HEK293 (cell line): ENCODE results near the gene NEURL1.

Experiments used
- FEZF1 ChIP-seq: fragments of 450-650 bp; formaldehyde crosslinking; IDR thresholded peaks from 2 replicates; pipeline ENCODE4 v1.5.1; 2016; ENCODE audit warnings: missing biosample characterization, missing genetic modification characterization
- GLI2 ChIP-seq: fragments of 450-650 bp; formaldehyde crosslinking; IDR thresholded peaks from 2 replicates; pipeline ENCODE4; 2017; ENCODE audit warnings: missing biosample characterization, missing genetic modification characterization, low read depth, borderline replicate concordance
- HIC1 ChIP-seq: fragments of 450-650 bp; formaldehyde crosslinking; IDR thresholded peaks from 2 replicates; pipeline ENCODE4 v1.5.1; 2016; ENCODE audit warnings: missing biosample characterization, missing genetic modification characterization
- OVOL3 ChIP-seq: fragments of 450-650 bp; formaldehyde crosslinking; IDR thresholded peaks from 2 replicates; pipeline ENCODE4 v1.5.1; 2016; ENCODE audit warnings: missing biosample characterization, missing genetic modification characterization
- PRDM10 ChIP-seq: fragments of 450-650 bp; formaldehyde crosslinking; IDR thresholded peaks from 2 replicates; pipeline ENCODE4 v1.5.1; 2016; ENCODE audit warnings: missing biosample characterization, missing genetic modification characterization
- REPIN1 ChIP-seq: fragments of 450-650 bp; formaldehyde crosslinking; IDR thresholded peaks from 2 replicates; pipeline ENCODE4 v1.5.1; 2017; ENCODE audit warnings: missing biosample characterization, missing genetic modification characterization, low read depth
- SALL2 ChIP-seq: fragments of 450-650 bp; formaldehyde crosslinking; IDR thresholded peaks from 2 replicates; pipeline ENCODE4 v1.5.0; 2017; ENCODE audit warnings: missing biosample characterization, mild to moderate bottlenecking, missing genetic modification characterization, borderline replicate concordance
- SP7 ChIP-seq: fragments of 450-650 bp; formaldehyde crosslinking; IDR thresholded peaks from 2 replicates; pipeline ENCODE4 v1.5.1; 2016; ENCODE audit warnings: missing biosample characterization, missing genetic modification characterization
- ZBTB10 ChIP-seq: fragments of 450-650 bp; formaldehyde crosslinking; IDR thresholded peaks from 2 replicates; pipeline ENCODE4 v1.5.1; 2016; ENCODE audit warnings: missing biosample characterization, missing genetic modification characterization
- ZFHX2 ChIP-seq: fragments of 450-650 bp; formaldehyde crosslinking; conservative IDR thresholded peaks from 2 replicates; pipeline ENCODE4 v1.5.1; 2016; ENCODE audit warnings: missing biosample characterization, missing genetic modification characterization
- ZNF157 ChIP-seq: fragments of 450-650 bp; formaldehyde crosslinking; IDR thresholded peaks from 2 replicates; pipeline ENCODE4 v1.5.1; 2016; ENCODE audit warnings: missing biosample characterization, missing genetic modification characterization
- ZNF16 ChIP-seq: fragments of 450-650 bp; formaldehyde crosslinking; IDR thresholded peaks from 2 replicates; pipeline ENCODE4 v1.5.1; 2016; ENCODE audit warnings: low read depth, missing biosample characterization, missing genetic modification characterization
- ZNF169 ChIP-seq: fragments of 450-650 bp; formaldehyde crosslinking; IDR thresholded peaks from 2 replicates; pipeline ENCODE4 v1.5.1; 2016; ENCODE audit warnings: missing biosample characterization, missing genetic modification characterization
- ZNF174 ChIP-seq: fragments of 450-650 bp; formaldehyde crosslinking; IDR thresholded peaks from 2 replicates; pipeline ENCODE4 v1.5.0; 2017; ENCODE audit warnings: missing biosample characterization, mild to moderate bottlenecking, missing genetic modification characterization
- ZNF211 ChIP-seq: fragments of 450-650 bp; formaldehyde crosslinking; IDR thresholded peaks from 2 replicates; pipeline ENCODE4 v1.5.1; 2016; ENCODE audit warnings: low read depth, missing biosample characterization, missing genetic modification characterization
- ZNF23 ChIP-seq: fragments of 450-650 bp; formaldehyde crosslinking; IDR thresholded peaks from 2 replicates; pipeline ENCODE4 v1.5.1; 2016; ENCODE audit warnings: missing biosample characterization, missing genetic modification characterization, borderline replicate concordance
- ZNF302 ChIP-seq: fragments of 450-650 bp; formaldehyde crosslinking; IDR thresholded peaks from 2 replicates; pipeline ENCODE4 v1.5.1; 2016; ENCODE audit warnings: missing biosample characterization, missing genetic modification characterization, low read depth
- ZNF354C ChIP-seq: fragments of 450-650 bp; formaldehyde crosslinking; IDR thresholded peaks from 2 replicates; pipeline ENCODE4 v1.5.1; 2016; ENCODE audit warnings: missing biosample characterization, missing genetic modification characterization, low read depth, borderline replicate concordance
- ZNF394 ChIP-seq: fragments of 450-650 bp; formaldehyde crosslinking; IDR thresholded peaks from 2 replicates; pipeline ENCODE4 v1.5.1; 2016; ENCODE audit warnings: missing biosample characterization, missing genetic modification characterization, mild to moderate bottlenecking, moderate library complexity, borderline replicate concordance
- ZNF404 ChIP-seq: fragments of 450-650 bp; formaldehyde crosslinking; IDR thresholded peaks from 2 replicates; pipeline ENCODE4 v1.5.1; 2017; ENCODE audit warnings: missing biosample characterization, missing genetic modification characterization
- ZNF449 ChIP-seq: fragments of 450-650 bp; formaldehyde crosslinking; IDR thresholded peaks from 2 replicates; pipeline ENCODE4 v1.5.1; 2017; ENCODE audit warnings: missing biosample characterization, mild to moderate bottlenecking, missing genetic modification characterization, moderate library complexity
- ZNF514 ChIP-seq: fragments of 450-650 bp; formaldehyde crosslinking; IDR thresholded peaks from 2 replicates; pipeline ENCODE4 v1.5.1; 2016; ENCODE audit warnings: missing biosample characterization, missing genetic modification characterization
- ZNF549 ChIP-seq: fragments of 450-650 bp; IDR thresholded peaks from 2 replicates; pipeline ENCODE4 v1.5.1; 2018; ENCODE audit warnings: missing biosample characterization, missing genetic modification characterization, mild to moderate bottlenecking, inconsistent platforms, moderate library complexity
- ZNF558 ChIP-seq: fragments of 450-650 bp; formaldehyde crosslinking; IDR thresholded peaks from 2 replicates; pipeline ENCODE4 v1.5.1; 2016; ENCODE audit warnings: missing biosample characterization, missing genetic modification characterization
- ZNF561 ChIP-seq: fragments of 450-650 bp; IDR thresholded peaks from 2 replicates; pipeline ENCODE4 v1.5.1; 2018; ENCODE audit warnings: missing biosample characterization, missing genetic modification characterization, borderline replicate concordance
- ZNF670 ChIP-seq: fragments of 450-650 bp; formaldehyde crosslinking; IDR thresholded peaks from 2 replicates; pipeline ENCODE4 v1.5.1; 2016; ENCODE audit warnings: missing biosample characterization, missing genetic modification characterization, low read depth
- ZNF707 ChIP-seq: fragments of 450-650 bp; formaldehyde crosslinking; IDR thresholded peaks from 2 replicates; pipeline ENCODE4 v1.5.1; 2016; ENCODE audit warnings: missing biosample characterization, missing genetic modification characterization
- ZNF776 ChIP-seq: fragments of 450-650 bp; formaldehyde crosslinking; IDR thresholded peaks from 2 replicates; pipeline ENCODE4 v1.5.0; 2017; ENCODE audit warnings: missing biosample characterization, missing genetic modification characterization, borderline replicate concordance

NEURL1 gene

GRCh38 chr10:103504181-103504783 is 10.8 kb downstream of the NEURL1 start (continued):
- TF ChIP-seq HIC1 (tag by site-specific recombination) (peak; percentile 83), SP7 (tag by site-specific recombination) (peak; percentile 99), ZNF776 (no peak), ZNF404 (tag by site-specific recombination) (no peak), ZNF211 (tag by site-specific recombination) (no peak), ZNF514 (tag by site-specific recombination) (no peak), ZFHX2 (peak; percentile 79), PRDM10 (tag by site-specific recombination) (peak; percentile 59; the same call in 1 of the 2 replicates), ZNF549 (tag by site-specific recombination) (no peak), ZNF558 (tag by site-specific recombination) (peak; percentile 52; the same call in 1 of the 2 replicates), ZNF157 (tag by site-specific recombination) (no peak), ZNF561 (tag by site-specific recombination) (0 out of 2 replicates have a peak, but pooled peaks have one; percentile 29), ZNF707 (tag by site-specific recombination) (no peak), ZNF23 (tag by site-specific recombination) (no peak), ZNF670 (no peak), ZNF16 (tag by site-specific recombination) (no peak), FEZF1 (tag by site-specific recombination) (peak; percentile 63), ZNF169 (no peak), ZNF449 (tag by site-specific recombination) (no peak), ZNF394 (tag by site-specific recombination) (no peak; the same call in 1 of the 2 replicates), ZNF354C (tag by site-specific recombination) (no peak), OVOL3 (tag by site-specific recombination) (no peak), ZNF302 (no peak), GLI2 (tag by site-specific recombination) (no peak), ZNF174 (no peak), ZBTB10 (no peak), REPIN1 (no peak), SALL2 (no peak)
